Fibroblast of peridontal ligament (primary cell): ENCODE results near the gene MBOAT1.
"Not testable (repeated sequence)": the region's sequence is repeated elsewhere in the genome, so short reads cannot be mapped to it uniquely, and the experiment has no call there.

Source experiments
- DNase-seq: peaks from one replicate; pipeline ENCODE4 v3.0.0-alpha.2; 2010; ENCODE audit errors: extremely low read depth

The MBOAT1 gene

GRCh38 chr6:20202699-20203302 is 9.5 kb downstream of the MBOAT1 start:
- DNase-seq: no peak

GRCh38 chr6:20202324-20202658 is 10.0 kb downstream of the MBOAT1 start:
- DNase-seq: no peak

- DNase-seq: no peak
Measured at GRCh38 chr6:20200761-20201630, 11.3 kb downstream of the MBOAT1 start.

GRCh38 chr6:20198775-20199174 is 13.5 kb downstream of the MBOAT1 start:
- DNase-seq: no peak

GRCh38 chr6:20198156-20198774 is 14.0 kb downstream of the MBOAT1 start:
- DNase-seq: no peak

GRCh38 chr6:20197251-20197650 is 15.0 kb downstream of the MBOAT1 start:
- DNase-seq: peak; percentile 33

- DNase-seq: no peak
Measured at GRCh38 chr6:20192625-20193024, 19.6 kb downstream of the MBOAT1 start.

- DNase-seq: no peak
Measured at GRCh38 chr6:20191992-20192391, 20.3 kb downstream of the MBOAT1 start.

- DNase-seq: no peak
Measured at GRCh38 chr6:20188630-20189075, 23.6 kb downstream of the MBOAT1 start.

- DNase-seq: peak; percentile 86
Measured at GRCh38 chr6:20186981-20187380, 25.3 kb downstream of the MBOAT1 start.

GRCh38 chr6:20183706-20184105 is 28.6 kb downstream of the MBOAT1 start:
- no peak for DNase-seq

- DNase-seq: no peak
Measured at GRCh38 chr6:20182926-20183521, 29.2 kb downstream of the MBOAT1 start.

- DNase-seq: no peak
Measured at GRCh38 chr6:20182069-20182468, 30.2 kb downstream of the MBOAT1 start.

GRCh38 chr6:20180935-20181334 is 31.3 kb downstream of the MBOAT1 start:
- no peak for DNase-seq

GRCh38 chr6:20179287-20180045 is 32.8 kb downstream of the MBOAT1 start:
- DNase-seq: not testable (repeated sequence)

GRCh38 chr6:20178327-20178726 is 33.9 kb downstream of the MBOAT1 start:
- no peak for DNase-seq

GRCh38 chr6:20175810-20176410 is 36.4 kb downstream of the MBOAT1 start:
- DNase-seq: no peak

- no peak for DNase-seq
Measured at GRCh38 chr6:20173833-20174792, 38.2 kb downstream of the MBOAT1 start.

GRCh38 chr6:20172842-20173456 is 39.3 kb downstream of the MBOAT1 start:
- no peak for DNase-seq
